Peyer's patch (tissue), 4 donors: ENCODE results near the gene CDK18. TPM values are rescaled to one million over a fixed set of nuclear protein-coding genes. Genes with fewer than 3 reads are reported as not detected.

Experiments used
- DNase-seq, 3 donors: peaks; one replicate each; pipeline ENCODE4 v3.0.0-alpha.2; 2017 to 2019
- H3K27ac ChIP-seq, 4 donors: fragments of 200-600 bp; sonication (generic); one replicate each; pipeline ENCODE4 v1.5.1; 2016 to 2019
- H3K27me3 ChIP-seq, 2 donors: fragments of 200-600 bp; sonication (generic); one replicate each; pipeline ENCODE4 v1.5.1; 2019
- H3K36me3 ChIP-seq, 3 donors: fragments of 200-600 bp; sonication (generic); one replicate each; pipeline ENCODE4 v1.5.1; 2016 to 2019
- H3K4me1 ChIP-seq, 4 donors: fragments of 200-600 bp; sonication (generic); one replicate each; pipeline ENCODE4 v1.5.1; 2016 to 2019
- H3K4me3 ChIP-seq, 4 donors: fragments of 200-600 bp; sonication (generic); 1 replicate in 3 of 4; 2 replicates in 1 of 4; pipeline ENCODE4 v1.5.1; 2016 to 2019; ENCODE audit warnings: mild to moderate bottlenecking in 1 of 4
- H3K9me3 ChIP-seq, 4 donors: fragments of 200-600 bp; sonication (generic); one replicate each; pipeline ENCODE4 v1.5.1; 2016 to 2019; ENCODE audit warnings: mild to moderate bottlenecking in 1 of 4
- POLR2A ChIP-seq, 2 donors: fragments of 450-650 bp; IDR thresholded peaks; one replicate each; pipeline ENCODE4 v1.5.1; 2017; ENCODE audit warnings: antibody characterized with exemption in 2 of 2, mild to moderate bottlenecking in 2 of 2, moderate library complexity in 2 of 2
- total RNA-seq, 4 donors: library from RNA; depleted of rRNA; stranded (reverse); fragments of >200 nt; gene quantifications; one replicate each; pipeline ENCODE4 v1.1.0, GENCODE V29; 2016
- TF ChIP-seq, protein P1 (sequence below), 6 experiments: fragments of 450-650 bp in 4 of 6; fragments of 200-600 bp in 2 of 6; sonication (generic) in 1 of 6; IDR thresholded peaks; one replicate each; pipeline ENCODE4 v1.5.1; 2017 to 2019; ENCODE audit warnings: antibody characterized with exemption in 6 of 6, mild to moderate bottlenecking in 3 of 6, moderate library complexity in 1 of 6

Gene CDK18
- total RNA-seq, 4 donors from 2014 or later, result 47.0 to 126 (median 80.7) TPM

DNA sequence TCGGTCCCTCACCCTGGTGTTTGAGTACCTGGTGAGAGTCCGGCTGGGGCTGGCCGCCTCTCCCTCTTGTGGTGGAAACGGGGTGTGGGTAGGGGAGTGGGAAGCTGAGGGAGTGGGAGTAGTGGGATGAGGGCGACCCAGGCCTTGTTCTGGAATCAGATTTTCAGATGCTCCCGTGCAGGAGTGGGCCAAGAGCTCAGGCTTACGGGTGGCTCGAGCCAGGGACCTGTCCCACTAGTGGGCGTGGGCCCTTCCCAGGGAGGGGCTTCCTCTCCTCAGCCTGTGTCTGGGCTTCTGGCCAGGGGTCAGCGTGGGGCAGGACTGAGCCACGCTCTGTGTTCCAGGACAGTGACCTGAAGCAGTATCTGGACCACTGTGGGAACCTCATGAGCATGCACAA, 22.0 kb downstream of the CDK18 start:
- Histone ChIP-seq H3K27ac (no peak overlapping the region), H3K36me3 (peaks cover 0 to 28% (median 0%) of the 10 kb centered on the region in 3 donors)
- no peak for TF ChIP-seq POLR2A (IDR thresholded peaks at IDR 0.05)
- TF ChIP-seq, protein P1, sequence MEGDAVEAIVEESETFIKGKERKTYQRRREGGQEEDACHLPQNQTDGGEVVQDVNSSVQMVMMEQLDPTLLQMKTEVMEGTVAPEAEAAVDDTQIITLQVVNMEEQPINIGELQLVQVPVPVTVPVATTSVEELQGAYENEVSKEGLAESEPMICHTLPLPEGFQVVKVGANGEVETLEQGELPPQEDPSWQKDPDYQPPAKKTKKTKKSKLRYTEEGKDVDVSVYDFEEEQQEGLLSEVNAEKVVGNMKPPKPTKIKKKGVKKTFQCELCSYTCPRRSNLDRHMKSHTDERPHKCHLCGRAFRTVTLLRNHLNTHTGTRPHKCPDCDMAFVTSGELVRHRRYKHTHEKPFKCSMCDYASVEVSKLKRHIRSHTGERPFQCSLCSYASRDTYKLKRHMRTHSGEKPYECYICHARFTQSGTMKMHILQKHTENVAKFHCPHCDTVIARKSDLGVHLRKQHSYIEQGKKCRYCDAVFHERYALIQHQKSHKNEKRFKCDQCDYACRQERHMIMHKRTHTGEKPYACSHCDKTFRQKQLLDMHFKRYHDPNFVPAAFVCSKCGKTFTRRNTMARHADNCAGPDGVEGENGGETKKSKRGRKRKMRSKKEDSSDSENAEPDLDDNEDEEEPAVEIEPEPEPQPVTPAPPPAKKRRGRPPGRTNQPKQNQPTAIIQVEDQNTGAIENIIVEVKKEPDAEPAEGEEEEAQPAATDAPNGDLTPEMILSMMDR (IDR thresholded peaks at IDR 0.05), result no peak

DNA sequence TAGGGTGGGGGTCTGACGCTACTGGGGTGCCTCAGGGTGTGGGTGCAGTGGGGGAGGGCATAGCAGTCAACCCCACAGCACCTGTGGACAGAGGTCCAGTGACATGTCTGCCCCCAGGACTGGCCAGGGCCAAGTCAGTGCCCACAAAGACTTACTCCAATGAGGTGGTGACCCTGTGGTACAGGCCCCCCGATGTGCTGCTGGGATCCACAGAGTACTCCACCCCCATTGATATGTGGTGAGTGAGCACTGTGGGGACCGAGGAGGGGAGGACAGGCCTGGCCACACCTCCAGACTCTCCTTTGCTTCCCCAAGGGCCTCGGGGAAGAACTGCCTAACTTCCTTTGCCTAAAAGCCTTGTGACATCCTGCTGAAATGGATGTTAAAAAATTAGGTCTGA, 23.5 kb downstream of the CDK18 start:
- no peak for TF ChIP-seq POLR2A (IDR thresholded peaks at IDR 0.05)
- TF ChIP-seq, protein P1 (IDR thresholded peaks at IDR 0.05), result no peak
- DNase-seq, result no peak
- no peak overlapping the region for H3K4me3 ChIP-seq
- peaks cover 0 to 4% (median 0%) of the 10 kb centered on the region in 4 donors for H3K4me1 ChIP-seq
- H3K27me3 ChIP-seq, result no peaks in the 10 kb centered on the region
- no peaks in the 10 kb centered on the region for H3K9me3 ChIP-seq
- H3K27ac ChIP-seq, result no peak overlapping the region
- H3K36me3 ChIP-seq, result peaks cover 0 to 36% (median 0%) of the 10 kb centered on the region in 3 donors

More for the DNA sequence above, 22.0 kb downstream of the CDK18 start:
- DNase-seq, result peak in 1 of 3 donors; percentile 42
- Histone ChIP-seq H3K4me1 (peaks cover 0 to 4% (median 0%) of the 10 kb centered on the region in 4 donors), H3K27me3 (no peaks in the 10 kb centered on the region), H3K4me3 (no peak overlapping the region), H3K9me3 (no peaks in the 10 kb centered on the region)

DNA sequence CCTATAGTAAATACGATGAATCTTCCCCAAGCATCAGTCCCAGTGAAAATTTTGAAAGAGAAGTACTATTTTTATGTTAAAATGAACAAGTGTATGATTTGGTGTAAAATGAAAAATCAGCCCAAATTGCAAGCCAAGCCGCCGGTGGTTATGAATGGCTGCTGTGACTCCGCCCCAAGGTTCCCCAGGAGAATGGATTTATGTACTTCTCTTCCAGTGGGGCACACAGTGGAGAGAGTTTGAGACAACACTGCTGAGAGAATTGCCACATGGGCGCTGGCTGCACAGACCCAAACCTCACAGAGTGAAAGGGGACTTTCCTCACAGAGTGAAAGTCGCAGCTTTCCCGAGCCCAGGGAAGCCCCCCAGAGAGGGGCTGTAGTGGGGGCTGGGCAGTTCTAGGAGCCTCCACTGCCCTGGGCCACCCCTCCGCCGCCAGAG, 24.0 kb downstream of the CDK18 start:
- Histone ChIP-seq H3K9me3 (no peaks in the 10 kb centered on the region), H3K36me3 (peaks cover 0 to 36% (median 0%) of the 10 kb centered on the region in 3 donors), H3K4me3 (no peak overlapping the region), H3K4me1 (peaks cover 0 to 4% (median 0%) of the 10 kb centered on the region in 4 donors), H3K27ac (no peak overlapping the region), H3K27me3 (no peaks in the 10 kb centered on the region)
- TF ChIP-seq, protein P1 (IDR thresholded peaks at IDR 0.05), result no peak
- TF ChIP-seq POLR2A (IDR thresholded peaks at IDR 0.05), result no peak
- DNase-seq, result no peak

DNA sequence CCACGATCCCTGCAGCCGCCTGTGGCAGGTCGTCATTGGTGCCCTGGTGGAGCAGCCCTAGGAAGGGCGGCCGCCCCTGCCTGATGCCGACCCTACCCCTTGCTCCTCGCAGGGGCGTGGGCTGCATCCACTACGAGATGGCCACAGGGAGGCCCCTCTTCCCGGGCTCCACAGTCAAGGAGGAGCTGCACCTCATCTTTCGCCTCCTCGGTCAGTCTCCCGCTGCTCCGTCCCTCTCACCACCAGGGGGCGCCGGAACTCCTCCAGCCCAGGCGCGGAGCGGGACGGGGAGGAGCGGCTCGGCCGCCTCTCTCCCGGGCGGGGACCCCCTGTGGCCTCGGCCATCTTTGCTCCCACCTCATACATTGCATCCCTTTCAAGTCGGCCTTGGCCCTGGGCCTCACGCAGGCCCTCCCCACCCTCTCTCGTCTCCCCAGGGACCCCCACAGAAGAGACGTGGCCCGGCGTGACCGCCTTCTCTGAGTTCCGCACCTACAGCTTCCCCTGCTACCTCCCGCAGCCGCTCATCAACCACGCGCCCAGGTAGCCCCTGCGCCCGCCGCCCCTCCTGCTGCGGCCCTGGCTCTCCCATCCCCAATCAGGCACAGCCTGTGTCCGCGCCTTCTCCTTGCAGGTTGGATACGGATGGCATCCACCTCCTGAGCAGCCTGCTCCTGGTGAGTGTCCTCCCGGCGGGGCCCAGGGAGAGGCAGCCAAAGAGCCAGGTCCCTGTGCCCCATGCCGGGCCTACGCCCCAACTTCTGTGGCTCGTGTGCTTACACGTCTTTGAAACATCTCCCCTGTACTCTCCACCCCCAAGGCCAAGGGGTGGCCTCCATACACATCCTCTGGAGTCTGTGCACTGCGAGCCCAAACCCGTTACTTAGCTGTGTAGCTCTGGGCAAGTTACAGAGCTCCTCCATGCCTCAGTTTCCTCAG, 24.7 kb downstream of the CDK18 start:
- peak; percentile 80 to 91 (median 88) for DNase-seq
- Histone ChIP-seq H3K4me1 (peaks cover 0 to 4% (median 0%) of the 10 kb centered on the region in 4 donors), H3K27ac (peak overlapping the region in 1 of 4 donors; percentile 19), H3K9me3 (no peaks in the 10 kb centered on the region), H3K4me3 (peak overlapping the region in 3 of 4 donors; percentile 27 to 35 (median 33)), H3K36me3 (peaks cover 0 to 36% (median 0%) of the 10 kb centered on the region in 3 donors), H3K27me3 (no peaks in the 10 kb centered on the region)
- no peak for TF ChIP-seq POLR2A (IDR thresholded peaks at IDR 0.05)
- TF ChIP-seq, protein P1 (IDR thresholded peaks at IDR 0.05), result peak; percentile 76 to 94 (median 82)

DNA sequence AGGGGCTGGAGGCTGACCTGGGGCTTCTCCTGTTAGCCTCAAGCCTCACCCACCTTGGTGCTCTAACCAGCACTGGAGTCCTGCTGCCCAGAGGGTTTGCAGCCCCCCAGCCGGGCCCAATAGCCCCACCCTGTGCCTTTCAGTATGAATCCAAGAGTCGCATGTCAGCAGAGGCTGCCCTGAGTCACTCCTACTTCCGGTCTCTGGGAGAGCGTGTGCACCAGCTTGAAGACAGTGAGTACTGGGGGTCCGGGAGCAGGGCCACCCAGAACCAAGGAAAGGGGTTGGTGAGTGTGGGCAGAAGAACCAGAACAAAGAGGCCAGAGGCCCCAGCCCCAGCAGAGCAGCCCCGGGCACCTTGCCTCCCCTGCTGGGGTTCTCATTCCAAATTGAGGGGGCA, 25.6 kb downstream of the CDK18 start:
- H3K27me3 ChIP-seq, result no peaks in the 10 kb centered on the region
- no peak for DNase-seq
- TF ChIP-seq, protein P1 (IDR thresholded peaks at IDR 0.05), result no peak
- no peak for TF ChIP-seq POLR2A (IDR thresholded peaks at IDR 0.05)
- H3K9me3 ChIP-seq, result no peaks in the 10 kb centered on the region
- H3K4me1 ChIP-seq, result peaks cover 0 to 4% (median 0%) of the 10 kb centered on the region in 4 donors
- H3K36me3 ChIP-seq, result peaks cover 0 to 36% (median 0%) of the 10 kb centered on the region in 3 donors
- no peak overlapping the region for H3K4me3 ChIP-seq
- H3K27ac ChIP-seq, result no peak overlapping the region
